Left ventricle myocardium inferior (tissue), 1 donor: ENCODE data around the gene CHD5. TPM values are rescaled to one million over a fixed set of nuclear protein-coding genes. Genes with fewer than 3 reads are reported as not detected.

ENCODE experiments used
- DNase-seq: peaks from one replicate; pipeline ENCODE4 v3.0.0-alpha.2; 2020
- H3K27ac ChIP-seq: fragments of 200-600 bp; replicated peaks from 2 replicates; pipeline ENCODE4 v1.8.0; 2021
- H3K27me3 ChIP-seq: fragments of 200-600 bp; 2 replicates; pipeline ENCODE4 v1.8.0; 2021; ENCODE audit warnings: low read depth
- H3K36me3 ChIP-seq: fragments of 200-600 bp; 2 replicates; pipeline ENCODE4 v1.8.0; 2021
- H3K4me1 ChIP-seq: fragments of 200-600 bp; 2 replicates; pipeline ENCODE4 v1.8.0; 2021
- H3K4me3 ChIP-seq: fragments of 200-600 bp; 2 replicates; pipeline ENCODE4 v1.8.0; 2021; ENCODE audit warnings: mild to moderate bottlenecking, moderate library complexity
- H3K9me3 ChIP-seq: fragments of 200-600 bp; replicated peaks from 2 replicates; pipeline ENCODE4 v1.8.0; 2021
- intact Hi-C: fragments of 100-400 bp; cut with micrococcal nuclease; formaldehyde crosslinking; loops from one replicate; pipeline ENCODE4 v1.11.0; 2022
- total RNA-seq: library from RNA; stranded (reverse); fragmentation: NEBNext Ultra II Directional; extraction: Animal tissue kit (Norgen Biotek cat#: 25700); gene quantifications from one replicate; pipeline ENCODE4 v1.2.1, GENCODE V29; 2021
- TF ChIP-seq, protein P1 (sequence below): fragments of 200-600 bp; IDR thresholded peaks from 2 replicates; pipeline ENCODE4 v1.8.0; 2021; ENCODE audit warnings: antibody characterized with exemption, mild to moderate bottlenecking, borderline replicate concordance
- donor health status: DM: no; HTN: yes; CAD: no; lungs with severe emphysema.

Gene CHD5
- total RNA-seq, 1 donor from 2014 or later = 0.19 TPM

DNA sequence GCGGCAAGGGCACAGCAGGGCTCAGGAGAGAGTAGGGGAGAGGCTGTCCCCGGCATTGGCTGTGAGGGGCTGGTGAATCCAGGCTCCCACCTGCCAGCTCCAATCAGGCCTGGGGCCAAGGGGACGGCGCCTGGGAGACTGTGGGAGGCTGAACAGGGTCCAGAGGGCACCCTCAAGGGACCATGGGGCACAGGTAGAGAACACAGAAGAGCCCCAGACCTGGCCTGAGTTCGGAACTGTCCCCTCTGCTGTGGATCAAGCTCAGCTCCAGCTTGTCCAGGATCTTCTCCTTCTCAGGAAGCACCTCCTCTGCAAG, 67.5 kb downstream of the CHD5 start:
- Histone ChIP-seq H3K27ac (no peak overlapping the region), H3K4me1 (no peaks in the 10 kb centered on the region), H3K27me3 (peaks cover 55% of the 10 kb centered on the region), H3K4me3 (no peak overlapping the region), H3K36me3 (no peaks in the 10 kb centered on the region), H3K9me3 (peaks cover 28% of the 10 kb centered on the region)
- DNase-seq = no peak
- TF ChIP-seq, protein P1, sequence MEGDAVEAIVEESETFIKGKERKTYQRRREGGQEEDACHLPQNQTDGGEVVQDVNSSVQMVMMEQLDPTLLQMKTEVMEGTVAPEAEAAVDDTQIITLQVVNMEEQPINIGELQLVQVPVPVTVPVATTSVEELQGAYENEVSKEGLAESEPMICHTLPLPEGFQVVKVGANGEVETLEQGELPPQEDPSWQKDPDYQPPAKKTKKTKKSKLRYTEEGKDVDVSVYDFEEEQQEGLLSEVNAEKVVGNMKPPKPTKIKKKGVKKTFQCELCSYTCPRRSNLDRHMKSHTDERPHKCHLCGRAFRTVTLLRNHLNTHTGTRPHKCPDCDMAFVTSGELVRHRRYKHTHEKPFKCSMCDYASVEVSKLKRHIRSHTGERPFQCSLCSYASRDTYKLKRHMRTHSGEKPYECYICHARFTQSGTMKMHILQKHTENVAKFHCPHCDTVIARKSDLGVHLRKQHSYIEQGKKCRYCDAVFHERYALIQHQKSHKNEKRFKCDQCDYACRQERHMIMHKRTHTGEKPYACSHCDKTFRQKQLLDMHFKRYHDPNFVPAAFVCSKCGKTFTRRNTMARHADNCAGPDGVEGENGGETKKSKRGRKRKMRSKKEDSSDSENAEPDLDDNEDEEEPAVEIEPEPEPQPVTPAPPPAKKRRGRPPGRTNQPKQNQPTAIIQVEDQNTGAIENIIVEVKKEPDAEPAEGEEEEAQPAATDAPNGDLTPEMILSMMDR = no peak
- intact Hi-C loops = no loop called here

DNA sequence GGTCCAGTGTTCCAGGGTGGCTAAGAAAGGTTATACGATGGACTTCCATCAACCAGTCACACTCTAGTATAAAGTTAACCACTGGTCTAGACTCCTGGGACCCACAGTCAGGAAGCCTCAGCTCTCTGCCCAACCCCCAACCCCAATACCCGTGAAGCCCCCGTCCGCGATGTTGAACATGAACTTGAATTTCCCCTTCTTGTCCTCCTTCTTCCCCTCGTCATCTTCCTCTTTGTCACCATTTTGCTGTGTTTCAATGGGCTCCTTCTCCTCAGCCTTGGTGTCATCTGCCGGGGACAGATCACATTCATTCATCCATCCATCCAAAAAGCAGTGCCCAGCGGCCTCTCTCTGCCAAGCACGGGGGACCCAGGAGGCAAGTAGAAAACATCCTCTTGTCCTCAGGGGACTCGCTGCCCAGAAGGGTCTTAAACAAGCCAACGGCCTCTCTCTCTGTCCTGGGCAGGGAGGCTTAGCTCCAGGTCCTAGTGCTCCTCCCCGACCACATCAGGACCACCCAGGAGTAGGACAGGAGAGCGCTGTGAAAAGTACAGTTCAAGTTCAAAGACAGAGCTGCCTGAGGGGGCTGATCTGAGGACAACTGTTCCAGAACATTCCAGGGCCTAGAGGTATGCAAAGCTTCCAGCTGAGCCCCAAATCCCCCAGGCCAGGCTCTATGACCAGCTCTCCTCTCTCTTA, 68.0 kb downstream of the CHD5 start:
- DNase-seq = no peak

DNA sequence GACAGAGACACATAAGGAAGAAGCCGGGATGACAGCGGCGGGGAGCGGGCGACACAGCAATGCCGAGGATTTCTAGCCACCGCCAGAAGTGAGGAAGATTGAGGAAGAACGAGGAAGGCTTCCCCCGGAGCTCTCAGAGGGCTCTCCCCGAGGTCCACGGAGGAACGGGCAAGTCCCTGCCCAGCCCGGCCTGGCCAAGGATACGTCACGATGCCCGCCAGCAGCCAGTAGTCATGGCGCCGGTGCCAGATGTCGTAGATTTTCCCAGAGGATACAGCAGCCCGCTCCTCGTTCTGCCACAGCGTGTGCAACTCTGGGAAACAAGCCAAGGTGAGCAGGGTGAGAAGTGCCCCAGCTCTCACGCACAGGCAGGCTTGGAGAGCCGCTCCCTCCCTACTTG, 68.5 kb downstream of the CHD5 start:
- Histone ChIP-seq H3K9me3 (peaks cover 17% of the 10 kb centered on the region), H3K36me3 (no peaks in the 10 kb centered on the region), H3K4me3 (no peak overlapping the region), H3K4me1 (no peaks in the 10 kb centered on the region), H3K27me3 (peaks cover 55% of the 10 kb centered on the region), H3K27ac (no peak overlapping the region)
- DNase-seq = no peak
- TF ChIP-seq, protein P1 = no peak
- intact Hi-C loops = no loop called here

More for the DNA sequence above, 68.0 kb downstream of the CHD5 start:
- TF ChIP-seq, protein P1 = no peak
- Histone ChIP-seq H3K36me3 (no peaks in the 10 kb centered on the region), H3K4me3 (no peak overlapping the region), H3K27me3 (peaks cover 55% of the 10 kb centered on the region), H3K9me3 (peaks cover 23% of the 10 kb centered on the region), H3K27ac (no peak overlapping the region), H3K4me1 (no peaks in the 10 kb centered on the region)
- intact Hi-C loops = no loop called here

DNA sequence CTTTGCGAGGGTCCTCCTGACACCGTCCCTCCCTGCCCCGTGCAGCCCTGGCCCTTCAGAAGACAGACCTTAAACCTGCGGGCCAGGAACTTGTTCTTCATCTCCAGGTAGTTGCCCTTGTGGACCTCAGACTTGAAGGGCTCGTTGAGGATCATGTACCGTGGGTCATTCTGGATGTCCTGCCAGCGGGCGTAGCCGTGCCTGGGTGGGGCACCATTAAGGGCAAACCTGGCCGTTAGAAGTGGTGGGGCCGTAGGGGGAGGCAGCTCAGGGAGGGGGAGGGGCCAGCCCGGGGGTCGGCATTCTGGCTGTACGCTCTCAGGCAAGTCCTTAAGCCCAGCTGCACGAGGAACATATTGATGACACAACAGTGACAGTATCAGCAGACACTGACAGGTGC, 69.8 kb downstream of the CHD5 start:
- no peak overlapping the region for H3K27ac ChIP-seq
- peaks cover 67% of the 10 kb centered on the region for H3K27me3 ChIP-seq
- no peaks in the 10 kb centered on the region for H3K36me3 ChIP-seq
- intact Hi-C loops = no loop called here
- H3K4me1 ChIP-seq = no peaks in the 10 kb centered on the region
- TF ChIP-seq, protein P1 = no peak
- no peak for DNase-seq
- no peak overlapping the region for H3K4me3 ChIP-seq
- H3K9me3 ChIP-seq = peaks cover 5% of the 10 kb centered on the region

DNA sequence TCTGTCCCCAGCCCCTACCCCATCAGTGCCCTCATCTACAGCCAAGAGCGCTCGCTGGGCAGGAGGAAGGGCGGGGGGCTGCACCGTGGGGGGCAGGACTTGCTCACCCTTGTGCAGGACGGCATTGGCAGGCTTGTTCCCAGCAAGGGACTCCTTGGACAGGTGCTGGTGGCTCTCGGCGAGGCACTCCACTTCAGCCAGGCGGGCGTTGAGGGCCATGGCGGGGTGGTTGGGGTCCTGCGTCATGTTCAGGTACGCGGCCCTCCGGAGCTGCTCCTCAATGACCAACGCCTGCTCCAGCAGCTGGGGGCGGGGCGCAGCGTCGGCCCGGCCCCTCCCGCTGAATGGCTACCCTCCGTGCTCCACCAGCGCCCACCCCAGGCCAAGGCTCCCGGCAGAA, 70.4 kb downstream of the CHD5 start:
- intact Hi-C loops = no loop called here
- Histone ChIP-seq H3K9me3 (no peaks in the 10 kb centered on the region), H3K36me3 (no peaks in the 10 kb centered on the region), H3K27ac (no peak overlapping the region), H3K27me3 (peaks cover 74% of the 10 kb centered on the region), H3K4me3 (no peak overlapping the region), H3K4me1 (no peaks in the 10 kb centered on the region)
- TF ChIP-seq, protein P1 = no peak
- no peak for DNase-seq
